ENCODE results near the gene ADCY9.

The ADCY9 gene

DNA sequence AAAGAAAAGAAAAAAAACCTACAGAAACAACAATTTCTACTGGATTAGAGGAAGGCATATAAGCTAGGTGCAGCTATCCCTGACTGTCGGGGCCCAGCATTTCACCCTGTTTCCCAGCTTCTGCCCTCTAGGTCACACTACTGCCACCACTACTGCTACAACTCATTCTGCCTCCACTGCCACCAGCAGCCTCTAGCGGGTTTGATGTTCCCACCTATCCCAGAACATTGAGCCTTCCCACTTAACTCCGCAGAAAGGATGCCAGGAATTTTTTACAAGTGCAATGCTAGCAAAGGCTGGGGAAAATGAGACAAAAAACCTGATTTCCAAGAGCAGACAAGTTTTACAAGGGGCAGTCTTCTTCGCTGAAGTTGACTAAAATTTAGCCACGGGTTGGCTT, 10.4 kb downstream of the ADCY9 start:
- H3K4me3 ChIP-seq (ENCODE audit: low read depth, low read length) = no peak overlapping the region
- DNase-seq = no peak
- in situ Hi-C loops (cut with HindIII; ENCODE audit: low pct_ligation_motif_present, low sequenced_read_pairs) = no loop called here
- no peaks in the 10 kb centered on the region for H3K27me3 ChIP-seq (replicated peaks)
- no peaks in the 10 kb centered on the region for H3K36me3 ChIP-seq (replicated peaks)
- no peak overlapping the region for H3K27ac ChIP-seq
- TF ChIP-seq, protein P1, sequence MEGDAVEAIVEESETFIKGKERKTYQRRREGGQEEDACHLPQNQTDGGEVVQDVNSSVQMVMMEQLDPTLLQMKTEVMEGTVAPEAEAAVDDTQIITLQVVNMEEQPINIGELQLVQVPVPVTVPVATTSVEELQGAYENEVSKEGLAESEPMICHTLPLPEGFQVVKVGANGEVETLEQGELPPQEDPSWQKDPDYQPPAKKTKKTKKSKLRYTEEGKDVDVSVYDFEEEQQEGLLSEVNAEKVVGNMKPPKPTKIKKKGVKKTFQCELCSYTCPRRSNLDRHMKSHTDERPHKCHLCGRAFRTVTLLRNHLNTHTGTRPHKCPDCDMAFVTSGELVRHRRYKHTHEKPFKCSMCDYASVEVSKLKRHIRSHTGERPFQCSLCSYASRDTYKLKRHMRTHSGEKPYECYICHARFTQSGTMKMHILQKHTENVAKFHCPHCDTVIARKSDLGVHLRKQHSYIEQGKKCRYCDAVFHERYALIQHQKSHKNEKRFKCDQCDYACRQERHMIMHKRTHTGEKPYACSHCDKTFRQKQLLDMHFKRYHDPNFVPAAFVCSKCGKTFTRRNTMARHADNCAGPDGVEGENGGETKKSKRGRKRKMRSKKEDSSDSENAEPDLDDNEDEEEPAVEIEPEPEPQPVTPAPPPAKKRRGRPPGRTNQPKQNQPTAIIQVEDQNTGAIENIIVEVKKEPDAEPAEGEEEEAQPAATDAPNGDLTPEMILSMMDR (IDR thresholded peaks at IDR 0.05; ENCODE audit: low read depth, low read length, missing control alignments) = no peak

DNA sequence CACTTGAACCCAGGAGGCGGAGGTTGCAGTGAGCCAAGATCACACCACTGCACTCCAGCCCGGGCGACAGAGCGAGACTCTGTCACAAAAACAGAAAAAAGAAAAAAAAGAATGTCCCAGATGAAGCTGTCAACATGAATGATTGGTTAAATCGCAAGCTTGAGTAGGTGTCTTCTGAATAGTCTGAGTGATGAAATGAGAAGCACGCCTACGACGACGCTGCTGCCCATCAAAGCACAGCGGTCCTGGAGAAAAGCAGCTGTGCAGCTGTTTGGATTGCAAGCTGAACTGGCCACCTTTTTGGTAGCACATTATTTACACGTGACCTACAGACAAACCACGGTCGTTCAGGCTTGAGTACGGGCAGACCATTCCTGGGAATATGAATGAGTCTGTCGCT, 12.5 kb downstream of the ADCY9 start:
- Histone ChIP-seq H3K27me3 (replicated peaks) (no peaks in the 10 kb centered on the region), H3K4me3 (ENCODE audit: low read depth, low read length) (no peak overlapping the region), H3K36me3 (replicated peaks) (no peaks in the 10 kb centered on the region), H3K27ac (no peak overlapping the region)
- DNase-seq = no peak
- in situ Hi-C loops (cut with HindIII; ENCODE audit: low pct_ligation_motif_present, low sequenced_read_pairs) = no loop called here
- TF ChIP-seq, protein P1 (IDR thresholded peaks at IDR 0.05; ENCODE audit: low read depth, low read length, missing control alignments) = no peak

DNA sequence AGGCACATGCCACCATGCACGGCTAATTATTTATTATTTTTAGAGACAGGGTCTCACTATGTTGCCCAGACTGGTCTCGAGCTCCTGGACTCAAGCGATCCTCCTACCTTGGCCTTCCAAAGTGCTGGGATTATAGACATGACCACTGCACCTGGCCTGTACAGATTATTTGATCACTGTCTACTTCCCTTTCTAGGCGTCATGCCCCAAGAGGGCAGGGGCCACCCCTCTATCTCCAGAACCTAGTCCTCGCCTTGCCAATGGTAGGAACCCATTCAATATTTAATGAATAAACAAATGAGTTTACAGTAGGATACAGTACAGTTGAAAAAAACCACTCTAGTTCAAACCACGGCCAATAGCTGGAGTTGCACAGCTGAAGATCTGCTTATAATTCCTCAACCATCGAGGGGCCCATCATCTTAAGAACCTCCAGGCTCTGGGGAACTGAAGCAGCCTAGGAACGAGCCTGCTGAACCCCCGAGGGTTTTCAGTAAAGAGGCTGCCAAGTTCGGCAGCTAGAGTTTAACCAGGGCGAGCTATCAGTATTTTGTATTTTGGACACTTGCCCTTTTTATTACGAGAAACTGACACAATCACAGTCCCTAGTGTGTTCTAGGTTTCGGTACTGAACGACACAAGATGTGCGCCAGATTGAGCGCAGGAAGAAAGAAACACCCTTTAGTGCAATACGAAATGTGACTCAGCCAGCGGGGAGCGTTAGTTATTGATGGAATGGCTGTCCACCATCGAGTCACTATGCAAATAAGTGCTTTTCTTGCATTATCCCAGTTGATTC, 14.6 kb downstream of the ADCY9 start:
- TF ChIP-seq, protein P1 (IDR thresholded peaks at IDR 0.05; ENCODE audit: low read depth, low read length, missing control alignments) = no peak
- Histone ChIP-seq H3K36me3 (replicated peaks) (no peaks in the 10 kb centered on the region), H3K27me3 (replicated peaks) (no peaks in the 10 kb centered on the region), H3K4me3 (ENCODE audit: low read depth, low read length) (no peak overlapping the region), H3K27ac (no peak overlapping the region)
- no peak for DNase-seq
- in situ Hi-C loops (cut with HindIII; ENCODE audit: low pct_ligation_motif_present, low sequenced_read_pairs) = no loop called here

DNA sequence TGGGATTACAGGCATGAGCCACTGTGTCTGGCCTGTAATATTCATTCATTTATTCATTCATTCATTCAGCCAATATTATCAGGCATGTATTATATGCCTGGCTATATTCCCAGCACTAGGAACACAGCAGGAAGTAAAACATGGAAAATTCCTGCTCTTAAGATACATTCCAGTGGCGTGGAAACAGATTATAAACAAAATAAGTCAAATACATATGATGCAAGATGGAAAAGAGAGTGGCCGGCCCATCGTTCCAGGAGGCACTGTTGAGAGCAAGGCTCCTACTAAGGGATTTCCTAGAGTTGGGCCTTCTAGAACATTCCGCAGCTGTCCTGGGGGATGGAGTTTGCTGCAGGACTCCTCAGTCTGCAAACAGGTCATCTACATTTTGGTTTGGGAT, 17.7 kb downstream of the ADCY9 start:
- Histone ChIP-seq H3K27ac (no peak overlapping the region), H3K27me3 (replicated peaks) (no peaks in the 10 kb centered on the region), H3K36me3 (replicated peaks) (no peaks in the 10 kb centered on the region), H3K4me3 (ENCODE audit: low read depth, low read length) (no peak overlapping the region)
- in situ Hi-C loops (cut with HindIII; ENCODE audit: low pct_ligation_motif_present, low sequenced_read_pairs) = no loop called here
- DNase-seq = no peak
- TF ChIP-seq, protein P1 (IDR thresholded peaks at IDR 0.05; ENCODE audit: low read depth, low read length, missing control alignments) = no peak

DNA sequence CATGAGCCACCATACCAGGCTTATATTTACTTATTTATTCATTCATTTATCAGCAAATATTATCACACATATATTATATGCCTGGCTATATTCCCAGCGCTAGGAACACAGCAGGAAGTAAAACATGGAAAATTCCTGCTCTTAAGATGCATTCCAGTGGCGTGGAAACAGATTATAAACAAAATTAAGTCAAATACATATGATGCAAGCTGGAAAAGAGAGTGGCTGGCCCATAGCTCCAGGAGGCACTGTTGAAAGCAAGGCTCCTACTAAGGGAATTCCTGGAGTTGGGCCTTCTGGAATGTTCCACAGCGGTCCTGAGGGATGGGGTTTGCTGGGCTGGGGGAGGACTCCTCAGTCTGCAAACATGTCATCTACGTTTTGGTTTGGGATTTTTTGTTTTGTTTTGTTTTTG, 18.4 kb downstream of the ADCY9 start:
- H3K36me3 ChIP-seq (replicated peaks) = no peaks in the 10 kb centered on the region
- no peak overlapping the region for H3K27ac ChIP-seq
- no peak overlapping the region for H3K4me3 ChIP-seq (ENCODE audit: low read depth, low read length)
- DNase-seq = no peak
- H3K27me3 ChIP-seq (replicated peaks) = no peaks in the 10 kb centered on the region
- TF ChIP-seq, protein P1 (IDR thresholded peaks at IDR 0.05; ENCODE audit: low read depth, low read length, missing control alignments) = no peak
- in situ Hi-C loops (cut with HindIII; ENCODE audit: low pct_ligation_motif_present, low sequenced_read_pairs) = no loop called here

DNA sequence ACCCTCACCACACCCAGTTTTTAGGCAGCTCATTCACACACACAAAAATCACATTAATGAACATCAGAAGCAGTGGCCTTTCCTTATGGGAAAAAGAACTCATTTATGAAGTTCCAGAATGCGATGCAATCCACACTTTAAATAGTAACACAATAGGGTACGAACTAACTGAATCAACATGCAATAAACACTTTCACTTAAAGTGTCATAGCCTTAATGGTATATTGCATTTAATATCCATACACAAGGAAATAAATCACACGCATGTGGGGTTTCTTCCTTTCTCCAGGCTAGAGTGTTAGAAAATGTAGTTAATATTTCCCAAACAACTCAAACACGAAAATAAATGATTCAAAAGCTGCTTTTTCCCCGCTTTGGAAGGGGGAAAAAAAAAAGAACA, 19.7 kb downstream of the ADCY9 start:
- in situ Hi-C loops (cut with HindIII; ENCODE audit: low pct_ligation_motif_present, low sequenced_read_pairs) = no loop called here
- H3K36me3 ChIP-seq (replicated peaks) = no peaks in the 10 kb centered on the region
- H3K27ac ChIP-seq = no peak overlapping the region
- H3K4me3 ChIP-seq (ENCODE audit: low read depth, low read length) = no peak overlapping the region
- TF ChIP-seq, protein P1 (IDR thresholded peaks at IDR 0.05; ENCODE audit: low read depth, low read length, missing control alignments) = no peak
- H3K27me3 ChIP-seq (replicated peaks) = no peaks in the 10 kb centered on the region
- DNase-seq = no peak

All from brain microvascular endothelial cell (primary cell).